ENCODE data around the gene SOX18. TPM values are rescaled to one million over a fixed set of nuclear protein-coding genes. Genes with fewer than 3 reads are reported as not detected.
A peak's percentile ranks its signal among the peaks of the same experiment; 100 is the strongest.

The SOX18 gene
- total and polyA plus RNA-seq, 2 of the 13 experiments (the other 11 are each of a cell fraction or from before 2014, with no cell fraction given) = 1.6 to 1.9 TPM

- TF ChIP-seq RFXAP (CRISPR knock-in tag; IDR thresholded peaks at IDR 0.05; ENCODE audit: borderline replicate concordance) = peak; percentile 69
- TF ChIP-seq ZNF44 (CRISPR knock-in tag; IDR thresholded peaks at IDR 0.05) = no peak; the same call in 1 of the 2 replicates
- no peak for TF ChIP-seq HMG20B (CRISPR knock-in tag; conservative IDR thresholded peaks at IDR 0.05)
- TF ChIP-seq ZNF687 (CRISPR knock-in tag; IDR thresholded peaks at IDR 0.05) = peak; percentile 91
- TF ChIP-seq ZNF766 (CRISPR knock-in tag; IDR thresholded peaks at IDR 0.05; ENCODE audit: borderline replicate concordance) = no peak
- no peak for TF ChIP-seq RFX5 (IDR thresholded peaks at IDR 0.05; ENCODE audit: low read depth, low read length)
- peak; percentile 74; the same call in 1 of the 2 replicates for TF ChIP-seq NFIB (CRISPR knock-in tag; IDR thresholded peaks at IDR 0.05; ENCODE audit: borderline replicate concordance)
- TF ChIP-seq YEATS4 (CRISPR knock-in tag; IDR thresholded peaks at IDR 0.05; ENCODE audit: borderline replicate concordance) = peak; percentile 42; the same call in 1 of the 2 replicates
- no peak for TF ChIP-seq NFIC (IDR thresholded peaks at IDR 0.05; ENCODE audit: low read length)
- no peak for TF ChIP-seq ZBTB43 (CRISPR knock-in tag; conservative IDR thresholded peaks at IDR 0.05)
- no peak for TF ChIP-seq MYPOP (CRISPR knock-in tag; IDR thresholded peaks at IDR 0.05)
- TF ChIP-seq ZNF597 (CRISPR knock-in tag; IDR thresholded peaks at IDR 0.05) = no peak
- TF ChIP-seq ZNF296 (CRISPR knock-in tag; conservative IDR thresholded peaks at IDR 0.05) = peak; percentile 38
- peak; percentile 42; the same call in 1 of the 2 replicates for TF ChIP-seq TFE3 (CRISPR knock-in tag; IDR thresholded peaks at IDR 0.05)
- no peak for TF ChIP-seq USF2 (IDR thresholded peaks at IDR 0.05; ENCODE audit: low read depth, low read length)
- TF ChIP-seq USF2 (CRISPR knock-in tag; IDR thresholded peaks at IDR 0.05; ENCODE audit: borderline replicate concordance) = no peak
Measured at GRCh38 chr20:64065062-64065973, 15.9 kb upstream of the SOX18 start (continued).

All from HepG2 (cell line).